K562 (cell line): ENCODE measurements around the gene FNDC4. TPM values are rescaled to one million over a fixed set of nuclear protein-coding genes. Genes with fewer than 3 reads are reported as not detected.
A peak's percentile ranks its signal among the peaks of the same experiment; 100 is the strongest.

Source experiments
- ATF1 ChIP-seq, 2 experiments: fragments of 450-650 bp in 1 of 2; IDR thresholded peaks; 2 replicates each; pipeline ENCODE4 v1.6.1; 2016; ENCODE audit warnings: missing compliant biosample characterization in 1 of 2, missing genetic modification characterization in 1 of 2
- CBFA2T2 ChIP-seq: fragments of 450-650 bp; conservative IDR thresholded peaks from 2 replicates; pipeline ENCODE4 v1.6.1; 2017; ENCODE audit warnings: mild to moderate bottlenecking
- CCNT2 ChIP-seq: IDR thresholded peaks from 2 replicates; pipeline ENCODE4 v1.6.1; 2011; ENCODE audit warnings: borderline replicate concordance, low read depth, mild to moderate bottlenecking, moderate library complexity, mixed read lengths, low read length; ENCODE audit not compliant: insufficient read length; ENCODE audit errors: extremely low read depth
- CHCHD3 ChIP-seq: fragments of 250-450 bp; sonication (Bioruptor Pico); IDR thresholded peaks from 2 replicates; pipeline ENCODE4 v2.1.2; 2022; ENCODE audit warnings: mild to moderate bottlenecking
- FOXK1 ChIP-seq: sonication (generic); formaldehyde crosslinking; IDR thresholded peaks from 2 replicates; pipeline ENCODE4 v1.8.0; 2022; ENCODE audit warnings: missing genetic modification reagents, mild to moderate bottlenecking, borderline replicate concordance
- HMG20B ChIP-seq: fragments of 250-450 bp; sonication (Bioruptor Pico); IDR thresholded peaks from 2 replicates; pipeline ENCODE4 v1.5.0; 2021; ENCODE audit warnings: mild to moderate bottlenecking
- MAFG ChIP-seq: fragments of 450-650 bp; conservative IDR thresholded peaks from 2 replicates; pipeline ENCODE4 v1.6.1; 2016; ENCODE audit warnings: missing genetic modification characterization, missing compliant biosample characterization
- RAD51 ChIP-seq: fragments of 450-650 bp; IDR thresholded peaks from 2 replicates; pipeline ENCODE4 v1.7.1; 2016; ENCODE audit warnings: low read depth, mild to moderate bottlenecking, borderline replicate concordance
- RBFOX2 ChIP-seq: fragments of 200-400 bp; formaldehyde crosslinking; IDR thresholded peaks from 2 replicates; pipeline ENCODE4 v1.6.1; 2017; ENCODE audit warnings: low read depth, mild to moderate bottlenecking, low read length, moderate library complexity
- SETDB1 ChIP-seq: IDR thresholded peaks from one replicate; pipeline ENCODE4 v1.6.1; 2012; ENCODE audit warnings: low read length, control low read depth, inconsistent platforms
- TEAD4 ChIP-seq, 2 experiments: sonication (generic) in 1 of 2; formaldehyde crosslinking in 1 of 2; IDR thresholded peaks; 2 replicates each; pipeline versions ENCODE4 v1.6.1 to v1.8.0; 2012 to 2022; ENCODE audit warnings: borderline replicate concordance in 1 of 2, inconsistent platforms in 1 of 2, low read length in 1 of 2, mild to moderate bottlenecking in 1 of 2, missing genetic modification reagents in 1 of 2
- ZBTB17 ChIP-seq: fragments of 450-650 bp; formaldehyde crosslinking; IDR thresholded peaks from 2 replicates; pipeline ENCODE4 v1.4.0; 2020; ENCODE audit warnings: mild to moderate bottlenecking
- ZBTB40 ChIP-seq, 2 experiments: fragments of 450-650 bp in 1 of 2; sonication (generic) in 1 of 2; formaldehyde crosslinking in 1 of 2; IDR thresholded peaks; 2 replicates each; pipeline versions ENCODE4 v1.7.1 to v1.9.0; 2016 to 2022; ENCODE audit warnings: inconsistent platforms in 1 of 2, mild to moderate bottlenecking in 1 of 2, missing genetic modification reagents in 1 of 2
- ZFP1 ChIP-seq: fragments of 450-650 bp; formaldehyde crosslinking; IDR thresholded peaks from 2 replicates; pipeline ENCODE4 v1.4.0; 2020; ENCODE audit warnings: mild to moderate bottlenecking, mixed read lengths
- ZNF75A ChIP-seq: fragments of 450-650 bp; formaldehyde crosslinking; IDR thresholded peaks from 2 replicates; pipeline ENCODE4 v1.4.0; 2020; ENCODE audit warnings: mild to moderate bottlenecking
- ZNF778 ChIP-seq: fragments of 450-650 bp; formaldehyde crosslinking; IDR thresholded peaks from 2 replicates; pipeline ENCODE4 v1.4.0; 2020; ENCODE audit warnings: mild to moderate bottlenecking, moderate library complexity
- polyA plus RNA-seq, 8 experiments: library from polyadenylated mRNA; depleted of rRNA in 4 of 8; stranded (reverse) in 5 of 8; unstranded in 3 of 8; fragments of >200 nt; fragmentation: Nextera tagmentation in 2 of 8; fragmentation: Illumina TruSeq in 1 of 8; extraction: Ambion mirVana in 2 of 8; extraction: Trizol in 1 of 8; gene quantifications; 2 replicates each; pipeline versions ENCODE4 v1.2.1 to v1.2.3, GENCODE V29; 2011 to 2014; ENCODE audit warnings: inconsistent platforms in 1 of 8, missing spikeins in 1 of 8
- total RNA-seq, 7 experiments: library from RNA; depleted of rRNA in 6 of 7; stranded (reverse); fragments of >200 nt in 6 of 7; fragmentation: Illumina TruSeq in 2 of 7; extraction: Trizol in 2 of 7; gene quantifications; 2 replicates each; pipeline versions ENCODE4 v1.2.1 to v1.2.3, GENCODE V29; 2011 to 2021; ENCODE audit warnings: low replicate concordance in 1 of 7
- TF ChIP-seq, protein P1 (sequence below): fragments of 250-450 bp; sonication (Bioruptor Pico); IDR thresholded peaks from 2 replicates; pipeline ENCODE4 v1.4.0; 2020; ENCODE audit warnings: mild to moderate bottlenecking, moderate library complexity, borderline replicate concordance

FNDC4 gene
- total and polyA plus RNA-seq, 9 of the 15 experiments (the other 6 are each of a cell fraction or from before 2014, with no cell fraction given), result 0.28 to 4.9 (median 2.3) TPM

GRCh38 chr2:27471961-27472360 lies 23.0 kb downstream of the FNDC4 start (continued):
- TF ChIP-seq ZBTB40 (IDR thresholded peaks at IDR 0.05) (no peak), ZBTB40 (CRISPR knock-in tag; IDR thresholded peaks at IDR 0.05) (no peak), FOXK1 (CRISPR knock-in tag) (no peak), RAD51 (no peak), HMG20B (CRISPR knock-in tag) (no peak), CCNT2 (no peak), ZNF778 (no peak), SETDB1 (no peak), ZNF75A (no peak), CHCHD3 (CRISPR knock-in tag) (no peak), CBFA2T2 (no peak), MAFG (tag) (peak; percentile 80), RBFOX2 (no peak), ZBTB17 (CRISPR knock-in tag) (no peak), ATF1 (CRISPR knock-in tag; IDR thresholded peaks at IDR 0.05) (no peak), ATF1 (tag; IDR thresholded peaks at IDR 0.05) (no peak), TEAD4 (IDR thresholded peaks at IDR 0.05; ENCODE audit: low read length) (no peak), TEAD4 (CRISPR knock-in tag; IDR thresholded peaks at IDR 0.05; ENCODE audit: borderline replicate concordance) (no peak), ZFP1 (CRISPR knock-in tag) (no peak)
- TF ChIP-seq, protein P1, sequence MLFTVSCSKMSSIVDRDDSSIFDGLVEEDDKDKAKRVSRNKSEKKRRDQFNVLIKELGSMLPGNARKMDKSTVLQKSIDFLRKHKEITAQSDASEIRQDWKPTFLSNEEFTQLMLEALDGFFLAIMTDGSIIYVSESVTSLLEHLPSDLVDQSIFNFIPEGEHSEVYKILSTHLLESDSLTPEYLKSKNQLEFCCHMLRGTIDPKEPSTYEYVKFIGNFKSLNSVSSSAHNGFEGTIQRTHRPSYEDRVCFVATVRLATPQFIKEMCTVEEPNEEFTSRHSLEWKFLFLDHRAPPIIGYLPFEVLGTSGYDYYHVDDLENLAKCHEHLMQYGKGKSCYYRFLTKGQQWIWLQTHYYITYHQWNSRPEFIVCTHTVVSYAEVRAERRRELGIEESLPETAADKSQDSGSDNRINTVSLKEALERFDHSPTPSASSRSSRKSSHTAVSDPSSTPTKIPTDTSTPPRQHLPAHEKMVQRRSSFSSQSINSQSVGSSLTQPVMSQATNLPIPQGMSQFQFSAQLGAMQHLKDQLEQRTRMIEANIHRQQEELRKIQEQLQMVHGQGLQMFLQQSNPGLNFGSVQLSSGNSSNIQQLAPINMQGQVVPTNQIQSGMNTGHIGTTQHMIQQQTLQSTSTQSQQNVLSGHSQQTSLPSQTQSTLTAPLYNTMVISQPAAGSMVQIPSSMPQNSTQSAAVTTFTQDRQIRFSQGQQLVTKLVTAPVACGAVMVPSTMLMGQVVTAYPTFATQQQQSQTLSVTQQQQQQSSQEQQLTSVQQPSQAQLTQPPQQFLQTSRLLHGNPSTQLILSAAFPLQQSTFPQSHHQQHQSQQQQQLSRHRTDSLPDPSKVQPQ (CRISPR knock-in tag), result no peak
